NCI-H146 treated with DMSO at 0.1 percent for 48 hours (cell line): Measurements from ENCODE around the gene RPS18.
"Not testable (repeated sequence)": the region's sequence is repeated elsewhere in the genome, so short reads cannot be mapped to it uniquely, and the experiment has no call there.

ENCODE experiments used
- DNase-seq: peaks from one replicate; lab custom pipeline; 2025; ENCODE audit not compliant: unreplicated experiment; lab: John Stamatoyannopoulos, UW

RPS18 gene

DNA sequence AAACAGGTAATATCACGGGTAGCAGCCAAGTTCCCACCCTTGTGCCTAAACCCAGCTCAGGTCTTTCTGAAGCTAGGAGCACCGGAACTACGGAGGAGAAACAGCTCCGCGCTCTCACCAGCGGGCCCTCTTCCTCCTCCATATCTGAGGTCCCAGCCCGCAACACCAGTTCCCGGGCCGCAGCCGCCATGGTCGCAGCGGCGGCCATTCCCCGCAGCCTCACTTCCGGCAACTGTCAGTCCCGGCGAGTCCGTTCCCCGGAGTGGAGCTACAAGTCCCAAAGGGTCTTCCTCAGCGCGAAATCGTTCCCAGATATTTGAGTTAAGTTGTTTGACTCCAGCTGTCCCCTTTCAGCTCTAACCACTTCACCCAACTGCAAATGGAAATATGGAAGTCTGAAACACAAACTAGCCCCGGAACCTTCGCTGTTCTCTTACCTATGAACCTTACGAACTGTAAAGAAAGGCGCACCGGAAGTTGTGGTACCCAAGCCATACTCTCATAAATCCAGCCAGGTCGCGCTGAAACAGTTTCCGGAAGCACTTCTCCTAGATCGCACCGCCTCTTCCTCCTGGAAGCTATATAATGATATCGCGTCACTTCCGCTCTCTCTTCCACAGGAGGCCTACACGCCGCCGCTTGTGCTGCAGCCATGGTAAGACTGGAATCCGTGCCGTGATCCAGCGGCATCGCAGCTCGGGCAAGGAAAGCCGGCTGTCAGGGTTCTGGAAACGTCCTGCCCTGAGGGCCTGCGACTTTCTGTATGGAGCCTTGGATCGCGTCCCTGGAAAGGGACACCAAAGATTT, at the start of gene RPS18, which contains the start of gene VPS52:
TSS of gene RPS18 (plus strand) at position 608 of the 807 bp plus-strand sequence. CDS start at position 653, 45 bp downstream.
TSS of gene VPS52 (minus strand) at position 409 of the 807 bp plus-strand sequence. CDS start at position 208, 201 bp downstream.
- DNase-seq: peak; percentile 98

DNA sequence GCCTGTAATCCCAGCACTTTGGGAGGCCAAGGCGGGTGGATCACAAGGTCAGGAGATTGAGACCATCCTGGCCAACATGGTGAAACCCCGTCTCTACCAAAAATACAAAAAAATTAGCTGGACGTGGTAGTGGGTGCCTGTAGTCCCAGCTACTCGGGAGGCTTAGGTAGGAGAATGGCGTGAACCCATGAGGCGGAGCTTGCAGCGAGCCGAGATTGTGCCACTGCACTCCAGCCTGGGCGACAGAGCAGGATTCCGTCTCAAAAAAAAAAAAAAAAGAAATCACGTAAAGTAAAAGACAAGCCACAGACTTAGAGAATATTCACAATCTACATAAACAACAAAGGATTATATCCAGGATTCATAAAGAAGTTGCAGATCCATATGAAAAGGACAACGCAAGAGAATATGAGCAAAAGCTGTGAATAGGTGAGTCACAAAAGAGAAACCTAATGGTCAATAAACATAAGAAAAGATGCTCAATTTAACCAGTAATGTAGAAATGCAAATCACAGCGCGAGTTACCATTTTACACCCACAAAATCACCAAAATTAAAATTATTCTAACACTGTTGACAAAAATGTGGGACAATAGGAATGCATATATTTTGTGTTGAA, 45.3 kb upstream of the RPS18 start:
- DNase-seq: not testable (repeated sequence)

DNA sequence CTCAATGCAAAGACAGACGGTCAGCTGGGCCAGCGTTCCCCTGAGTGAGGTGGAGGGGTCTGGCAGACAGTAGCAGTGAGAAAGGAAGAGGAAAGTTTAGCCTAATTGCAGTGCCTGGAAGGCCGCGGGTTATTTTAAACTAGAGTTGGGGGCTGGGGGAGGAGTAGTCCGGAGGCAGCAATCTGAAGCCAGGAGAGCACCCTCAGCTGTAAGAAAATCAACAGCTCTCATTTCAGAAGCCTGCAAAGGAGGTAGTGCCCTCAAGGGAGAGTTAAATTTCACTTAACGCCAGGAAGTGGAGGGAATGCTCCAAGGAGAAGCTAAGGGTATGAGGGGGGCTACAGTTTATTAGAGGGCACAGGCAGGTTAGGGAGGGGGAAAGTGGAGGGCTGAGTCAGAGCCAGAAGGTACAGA, 36.6 kb upstream of the RPS18 start:
- DNase-seq: no peak

DNA sequence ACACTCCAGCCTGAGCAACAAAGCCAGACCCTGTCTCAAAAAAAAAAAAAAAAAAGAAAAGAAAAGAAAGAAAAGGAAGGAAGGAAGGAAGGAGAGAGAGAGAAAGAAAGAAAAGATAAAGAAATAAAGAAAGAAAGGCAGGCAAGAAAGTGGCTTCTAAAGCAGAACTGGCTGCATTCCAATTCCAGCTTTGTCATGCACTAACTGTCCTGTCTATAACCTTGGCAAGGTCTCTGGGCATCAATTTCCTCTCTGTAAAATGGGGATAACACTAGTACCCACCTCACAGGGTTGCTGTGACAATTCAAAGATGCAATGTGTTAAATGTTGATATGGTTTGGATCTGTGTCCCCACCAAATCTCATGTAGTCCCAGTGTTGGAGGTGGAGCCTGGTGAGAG, 35.5 kb upstream of the RPS18 start:
- DNase-seq: no peak

DNA sequence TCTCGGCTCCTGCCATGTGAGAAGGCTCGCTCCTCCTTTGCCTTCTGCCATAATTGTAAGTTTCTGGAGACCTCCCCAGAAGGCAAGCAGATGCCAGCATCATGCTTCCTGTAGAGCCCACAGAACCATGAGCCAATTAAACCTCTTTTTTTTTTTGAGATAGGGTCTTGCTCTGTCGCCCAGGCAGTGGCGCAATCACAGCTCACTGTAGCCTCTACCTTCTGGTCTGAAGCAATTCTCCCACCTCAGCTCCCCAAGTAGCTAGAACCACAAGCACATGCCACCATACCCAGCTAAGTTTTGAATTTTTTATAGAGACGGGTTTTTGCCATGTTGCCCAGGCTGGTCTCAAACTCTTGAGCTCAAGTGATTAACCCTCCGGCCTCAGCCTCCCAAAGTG, 35.0 kb upstream of the RPS18 start:
- DNase-seq: no peak

DNA sequence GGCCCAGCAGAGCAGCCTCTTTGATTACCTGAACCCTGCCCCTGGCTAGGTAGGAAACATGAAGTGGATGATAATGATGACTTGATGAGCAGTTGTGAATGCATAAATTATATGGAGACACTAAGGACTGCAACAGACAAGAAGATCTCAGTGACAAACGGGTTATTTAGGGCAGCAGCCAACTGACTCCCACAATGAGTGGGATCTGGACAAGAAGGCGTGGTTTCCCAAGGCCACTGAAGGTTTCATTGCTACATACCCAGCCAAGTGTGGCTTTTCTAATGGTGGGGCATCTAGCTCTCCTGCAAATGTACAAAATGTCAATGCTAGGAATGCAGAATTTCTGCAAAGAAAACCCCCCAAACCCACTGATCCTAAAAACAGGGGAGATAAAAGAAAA, 34.1 kb upstream of the RPS18 start:
- no peak for DNase-seq

DNA sequence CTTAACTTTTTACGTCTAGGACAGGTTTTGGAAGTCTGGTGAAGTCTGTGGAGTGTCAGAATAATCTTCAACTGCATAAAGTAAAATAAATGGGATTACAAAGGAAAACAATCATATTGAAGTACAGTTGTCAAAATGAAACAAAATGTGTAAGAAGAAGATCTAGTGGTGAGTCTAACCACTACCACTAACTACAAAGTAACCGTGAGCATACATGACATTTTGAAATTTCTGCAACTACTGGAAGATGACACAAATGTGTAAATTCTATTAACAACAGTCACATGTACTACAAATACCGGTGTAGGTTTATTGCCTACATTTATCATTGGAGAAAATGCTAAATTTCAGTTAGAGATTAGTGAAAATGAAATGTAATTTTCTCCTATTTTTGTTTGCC, 29.9 kb upstream of the RPS18 start:
- DNase-seq: no peak

DNA sequence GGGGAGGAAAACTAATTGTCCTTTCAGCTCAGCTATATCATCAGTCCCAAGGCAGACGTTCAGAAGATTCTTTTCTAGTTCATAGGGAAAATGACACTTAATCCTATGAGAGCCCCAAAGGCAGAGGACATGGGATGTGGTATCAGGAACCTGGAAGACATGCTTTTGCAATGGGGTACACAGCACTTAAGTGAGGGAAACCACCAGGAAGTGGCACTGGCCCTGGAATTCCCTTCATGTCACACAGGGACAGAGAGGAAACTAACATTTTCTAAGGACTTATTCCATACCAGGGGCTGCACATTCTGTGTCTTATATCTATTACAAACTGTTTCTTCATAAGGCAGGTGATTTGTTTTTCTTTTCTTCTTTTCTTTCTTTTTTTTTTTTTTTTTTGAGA, 28.4 kb upstream of the RPS18 start:
- DNase-seq: no peak

DNA sequence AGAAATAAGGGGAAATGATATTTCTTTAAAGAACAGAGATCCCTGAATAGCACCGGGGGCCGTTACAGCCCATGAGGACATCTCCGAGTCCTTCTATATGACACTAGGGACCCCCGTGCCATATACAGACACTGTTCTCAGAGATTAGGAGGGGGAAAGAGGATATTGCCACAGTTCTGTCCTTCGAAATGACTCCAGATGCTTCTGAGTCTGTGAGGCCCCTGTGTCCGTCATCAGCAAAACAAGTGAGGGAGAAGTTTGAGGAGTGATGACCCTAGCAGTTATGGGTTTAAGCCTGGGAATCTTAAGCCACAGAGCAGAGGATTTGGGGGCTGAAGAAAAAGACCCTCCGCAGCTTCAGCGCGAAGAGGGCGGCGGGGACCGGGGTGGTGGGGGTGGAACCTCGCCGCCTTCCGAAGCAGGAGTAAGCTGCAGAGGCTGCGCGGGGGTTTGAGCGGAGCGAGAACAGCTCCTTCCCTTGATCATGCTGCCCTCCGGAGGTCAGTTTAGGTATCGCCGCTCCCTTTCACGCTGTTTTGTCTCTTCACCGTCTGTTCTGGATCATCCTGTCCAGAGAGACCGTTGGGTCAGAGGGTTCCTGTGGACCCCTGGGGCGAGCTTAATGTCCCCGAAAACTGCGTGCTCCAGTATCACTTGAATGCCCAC, 23.8 kb upstream of the RPS18 start:
- DNase-seq: peak; percentile 65

DNA sequence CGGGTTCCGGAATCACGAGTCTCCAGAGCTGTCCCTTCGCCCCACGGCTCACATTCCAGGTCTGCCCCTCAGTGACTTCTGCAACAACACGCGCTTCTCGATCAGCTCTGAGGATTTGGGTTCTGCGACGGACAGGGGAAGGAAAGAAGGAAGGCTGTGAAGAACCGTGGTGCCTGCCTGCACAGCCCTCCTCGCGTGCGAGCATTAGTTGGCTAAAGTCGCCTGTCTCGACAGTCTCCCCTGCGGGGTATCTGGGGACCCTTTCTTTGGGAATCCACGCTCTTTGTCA, 23.3 kb upstream of the RPS18 start:
- DNase-seq: peak; percentile 56

DNA sequence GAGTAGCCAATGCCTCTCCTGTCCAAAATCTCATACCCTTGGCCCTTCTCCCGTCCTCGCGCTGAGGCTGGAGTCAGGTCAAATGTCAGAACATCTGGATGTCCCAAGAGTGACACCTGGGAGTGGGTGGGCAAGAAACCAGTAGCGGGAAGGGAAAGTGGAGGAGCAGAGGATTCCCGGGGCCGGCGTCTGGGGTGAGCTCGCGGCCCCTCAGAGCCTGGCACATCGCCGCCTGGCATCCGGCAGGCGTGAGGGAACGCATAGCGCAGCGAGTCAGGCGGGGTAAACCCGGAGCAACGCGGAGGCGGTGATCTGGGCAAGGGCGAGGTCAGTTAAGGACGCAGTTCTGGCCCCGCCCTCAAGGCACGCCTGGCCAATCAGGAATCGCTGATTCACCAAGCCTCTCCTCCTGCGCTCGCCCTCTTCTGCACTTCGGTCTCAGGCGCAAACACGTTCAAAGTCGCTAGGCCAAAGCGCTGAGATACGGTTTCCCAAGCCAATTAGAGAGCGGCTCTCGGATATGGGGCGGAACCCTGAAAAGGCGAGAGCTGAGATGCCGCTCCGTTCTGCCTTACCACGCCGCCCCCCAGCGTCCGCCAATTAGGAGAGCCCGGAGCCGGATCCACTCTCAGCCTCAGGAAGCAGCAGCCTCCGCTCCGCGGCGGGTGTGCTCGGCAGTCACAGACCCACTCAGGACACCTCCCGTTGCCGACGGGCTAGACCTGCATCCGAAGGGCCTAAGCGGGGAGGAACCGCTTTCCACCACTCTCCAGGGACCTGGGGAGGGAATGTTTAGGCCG, 22.7 kb upstream of the RPS18 start:
- peak; percentile 97 for DNase-seq

DNA sequence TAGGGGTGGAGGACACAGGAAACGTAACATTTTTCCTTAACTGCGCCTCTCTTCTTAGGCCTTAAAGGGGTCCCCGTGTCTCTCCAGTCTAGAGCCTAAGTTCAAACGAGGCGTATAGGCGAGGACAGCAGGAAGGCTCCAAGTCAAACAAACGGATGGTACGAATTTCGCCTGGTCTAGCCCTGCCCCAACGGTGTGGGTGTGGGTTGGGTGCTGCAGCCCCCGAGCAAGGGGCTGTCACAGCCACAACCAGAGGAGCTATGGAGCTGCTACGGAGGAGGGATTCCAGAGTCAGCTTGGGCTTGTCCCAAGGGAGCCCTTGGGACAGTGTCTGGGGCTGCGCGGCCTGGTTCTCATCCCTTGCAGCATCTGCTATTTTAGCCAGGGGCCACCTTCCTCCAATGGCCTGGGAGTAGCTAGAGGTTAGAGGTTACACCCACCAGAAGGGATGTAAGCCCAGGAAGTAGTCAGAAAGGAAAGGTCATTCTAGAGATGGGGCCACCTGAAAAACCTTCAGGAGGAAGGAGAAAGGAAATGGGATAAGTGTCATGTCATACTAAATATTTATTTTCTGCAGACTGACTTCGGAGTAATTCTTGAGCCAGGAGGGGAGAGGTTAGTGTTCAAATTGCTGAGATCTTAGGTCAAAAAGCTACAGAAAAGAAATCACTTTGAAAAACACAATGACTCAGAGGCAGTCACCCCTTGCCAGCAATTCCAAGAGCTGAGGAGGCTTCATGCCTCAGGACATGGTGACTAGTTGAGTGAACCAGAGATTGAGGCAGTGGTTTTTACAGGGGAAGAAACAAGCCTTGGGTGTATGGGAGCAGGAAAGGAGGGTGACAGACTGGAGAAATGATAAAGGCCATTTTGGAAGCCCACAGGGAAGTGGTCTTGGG, 21.9 kb upstream of the RPS18 start:
- no peak for DNase-seq

DNA sequence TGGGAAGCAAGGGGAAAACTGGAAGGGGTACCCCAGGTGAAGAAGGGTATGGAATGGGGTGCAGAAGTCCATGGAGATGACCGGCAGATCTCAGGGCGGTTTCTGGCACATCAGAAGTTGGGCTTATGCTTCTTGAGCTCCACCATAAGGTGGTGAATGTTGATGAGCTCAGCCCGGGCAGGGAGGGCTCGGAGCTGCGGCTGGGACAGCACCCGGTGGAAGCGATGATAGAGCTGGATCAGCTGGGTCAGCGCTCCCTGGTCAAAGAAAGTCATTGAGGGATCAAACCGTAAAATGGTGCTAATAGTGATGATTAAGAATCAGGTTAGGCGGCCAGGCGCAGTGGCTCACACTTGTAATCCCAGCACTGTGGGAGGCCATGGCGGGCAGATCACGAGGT, 21.1 kb upstream of the RPS18 start:
- DNase-seq: no peak

DNA sequence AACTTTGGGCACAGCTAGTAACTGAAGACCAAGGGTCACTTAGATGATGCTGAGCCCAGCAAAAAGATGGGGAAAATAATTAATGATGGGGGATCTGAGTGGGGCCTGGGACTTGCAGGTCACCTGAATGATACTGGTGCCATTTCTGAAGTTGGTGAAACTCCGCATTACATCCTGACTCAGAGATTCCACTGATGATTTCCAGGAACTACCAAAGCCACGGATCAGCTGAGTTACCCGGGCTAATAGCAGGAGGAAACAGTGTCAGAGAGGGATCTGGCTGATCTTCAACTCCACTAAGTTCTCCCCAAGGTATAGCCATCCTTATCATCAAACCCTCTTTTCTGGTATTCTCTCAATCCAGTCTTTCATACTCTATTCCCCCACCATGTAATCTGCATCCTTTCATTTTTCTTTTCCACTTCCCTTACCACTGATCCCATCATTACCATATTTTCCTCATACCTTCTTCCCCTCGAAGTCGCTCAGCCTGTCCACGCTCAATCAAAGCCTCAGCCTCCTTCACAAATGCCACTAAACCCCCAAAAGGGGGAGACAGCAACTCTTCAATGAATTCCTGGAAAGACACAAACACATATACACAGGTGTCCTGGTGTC, 20.4 kb upstream of the RPS18 start:
- no peak for DNase-seq

DNA sequence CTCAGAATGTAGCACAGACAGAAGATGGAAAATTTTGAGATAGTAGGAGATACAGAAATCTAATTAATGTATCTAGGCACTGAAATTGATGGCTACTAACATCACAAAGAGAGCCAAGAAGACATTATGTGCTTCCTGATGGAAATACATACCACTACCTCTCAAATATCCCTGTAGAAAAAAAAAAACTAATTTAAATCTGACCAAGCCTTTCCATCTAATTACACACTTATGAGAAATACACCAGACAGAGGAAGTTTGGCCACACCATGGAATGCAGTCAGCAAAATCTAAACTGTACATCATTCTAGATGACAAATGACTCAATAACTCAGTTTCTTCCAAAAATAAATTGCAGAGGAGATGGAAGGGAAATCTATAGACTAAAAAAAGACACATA, 19.1 kb upstream of the RPS18 start:
- DNase-seq: no peak

DNA sequence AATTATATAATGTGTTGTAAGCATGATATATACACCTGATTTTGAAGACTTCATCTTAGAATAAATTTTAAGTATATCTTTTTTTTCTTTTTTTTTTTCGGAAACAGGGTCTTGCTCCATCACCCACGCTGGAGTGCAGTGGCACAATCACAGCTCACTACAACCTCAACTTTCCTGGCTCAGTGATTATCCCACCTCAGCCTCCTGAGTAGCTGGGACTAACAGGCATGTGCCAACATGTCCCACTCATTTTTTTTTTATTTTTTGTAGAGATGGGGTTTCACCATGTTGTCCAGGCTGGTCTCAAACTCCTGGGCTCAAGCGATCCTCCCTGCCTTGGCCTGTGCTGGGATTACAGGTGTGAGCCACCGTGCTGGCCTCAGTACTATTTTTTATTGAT, 17.3 kb upstream of the RPS18 start:
- DNase-seq: no peak

DNA sequence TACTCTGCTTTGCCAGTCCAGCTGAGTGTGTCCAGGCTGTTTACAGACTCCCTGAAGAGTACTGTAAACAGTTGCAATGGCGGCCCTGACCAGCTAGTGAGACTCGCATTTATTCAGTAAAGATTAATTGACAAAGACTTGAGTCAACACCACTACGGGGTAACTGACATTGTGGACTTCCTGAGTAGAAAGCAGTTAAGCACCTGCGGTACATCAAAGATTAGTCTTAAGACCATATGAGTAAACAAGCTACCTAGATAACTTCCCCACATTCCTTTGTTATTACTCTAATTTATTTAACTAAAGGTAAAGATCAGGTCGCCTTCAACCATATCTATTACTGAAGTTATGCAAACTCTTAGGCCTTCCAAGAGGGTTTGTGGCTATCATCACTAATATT, 12.8 kb upstream of the RPS18 start:
- no peak for DNase-seq

DNA sequence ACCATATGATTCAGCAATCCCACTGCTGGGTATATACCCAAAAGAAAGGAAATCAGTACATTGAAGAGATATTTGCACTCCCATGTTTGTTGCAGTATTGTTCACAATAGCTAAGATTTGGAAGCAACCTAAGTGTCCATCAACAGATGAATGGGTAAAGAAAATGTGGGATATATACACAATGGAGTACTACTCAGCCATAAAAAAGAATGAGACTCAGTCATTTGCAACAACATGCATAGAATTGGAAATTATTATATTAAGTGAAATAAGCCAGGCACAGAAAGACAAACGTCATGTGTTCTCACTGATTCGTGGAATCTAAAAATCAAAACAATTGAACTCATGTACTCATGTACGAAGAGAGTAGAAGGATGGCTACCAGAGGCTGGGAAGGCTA, 9.4 kb upstream of the RPS18 start:
- not testable (repeated sequence) for DNase-seq

DNA sequence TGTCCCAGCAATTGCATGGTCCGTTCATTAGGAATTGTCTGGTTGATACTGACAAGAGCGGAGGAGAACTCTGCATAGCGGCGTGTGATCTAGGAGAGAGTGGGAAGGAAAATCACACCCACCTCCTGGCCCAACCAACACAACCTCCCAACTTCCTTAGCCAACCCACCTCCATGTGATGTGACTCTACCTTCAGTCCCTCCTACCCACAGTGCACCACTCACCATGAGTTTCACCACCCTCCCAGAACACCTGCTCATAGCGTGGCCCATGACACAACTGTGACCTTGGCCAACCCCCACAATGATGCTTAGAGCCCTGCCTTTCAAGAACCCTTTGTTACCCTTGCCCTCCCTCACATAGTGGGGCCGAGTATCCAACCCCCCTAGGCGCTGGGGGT, 7.9 kb upstream of the RPS18 start:
- no peak for DNase-seq

DNA sequence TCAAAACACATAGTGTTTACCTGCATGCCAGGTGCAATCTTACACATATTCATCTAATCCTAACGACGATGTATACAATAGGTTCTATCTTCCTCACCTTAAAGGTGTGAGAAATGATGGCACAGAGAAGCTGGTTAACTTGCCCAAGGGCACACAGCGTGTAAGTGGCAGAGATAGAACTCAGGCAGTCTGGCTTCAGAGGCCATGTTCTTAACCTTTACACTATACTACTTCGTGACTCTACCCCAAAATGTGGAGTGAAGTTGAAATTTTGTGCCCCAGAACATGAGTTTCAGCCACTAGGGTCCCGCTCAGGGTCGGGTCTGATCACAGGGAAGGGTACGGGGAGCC, 783 bp upstream of the RPS18 start:
- no peak for DNase-seq
